GM12878 (cell line): Measurements from ENCODE around the gene RUFY3. TPM values are rescaled to one million over a fixed set of nuclear protein-coding genes. Genes with fewer than 3 reads are reported as not detected.

Source experiments
- ATAC-seq: fragments of 200-7000 bp; cut with Tn5 transposase; 3 replicates; pipeline ENCODE4 v1.9.1; 2020; ENCODE audit warnings: mild to moderate bottlenecking, moderate library complexity
- BruUV-seq: library from RNA; stranded (reverse); fragments of 400-500 nt; replicated peaks from 2 replicates; lab custom pipeline; 2021; lab: Mats Ljungman, UMichigan
- CTCF ChIA-PET: fragments of 300-600 bp; sonication (Branson Sonifier 250); formaldehyde crosslinking; extraction: SDS; loops from one replicate; lab custom pipeline; 2021; ENCODE audit warnings: inconsistent platforms; lab: Yijun Ruan, JAX
- POLR2A ChIA-PET: fragments of 350-600 bp; formaldehyde crosslinking; extraction: SDS; loops from one replicate; lab custom pipeline; 2021; ENCODE audit warnings: inconsistent platforms; lab: Charles Lee
- RAD21 ChIA-PET: fragments of 300-600 bp; sonication (Branson Sonifier 250); formaldehyde crosslinking; loops from one replicate; lab custom pipeline; 2023; ENCODE audit warnings: antibody characterized with exemption; ENCODE audit not compliant: unreplicated experiment; lab: Charles Lee
- SMC1A ChIA-PET: fragments of 300-600 bp; sonication (Branson Sonifier 250); formaldehyde crosslinking; loops from one replicate; lab custom pipeline; 2023; ENCODE audit not compliant: unreplicated experiment, uncharacterized antibody; lab: Charles Lee
- DNase-seq: peaks from one replicate; pipeline ENCODE4 v3.0.0-alpha.2; 2011; ENCODE audit warnings: low read depth, low spot score
- FAIRE-seq: peaks from 3 replicates; lab custom pipeline; 2011; peaks lifted over from hg19 to GRCh38; lab: Jason Lieb, UNC
- H2AFZ ChIP-seq: 2 replicates; pipeline ENCODE4 v1.6.0; 2011; ENCODE audit warnings: low read depth, low read length, control low read depth; ENCODE audit not compliant: control insufficient read depth
- H3K27ac ChIP-seq: 2 replicates; pipeline ENCODE4 v1.5.1; 2011; ENCODE audit warnings: control low read depth; ENCODE audit not compliant: control insufficient read depth, insufficient read depth
- H3K27me3 ChIP-seq, 2 experiments: replicated peaks in 1 of 2; 2 replicates each; pipeline versions ENCODE4 v1.6.0 to v1.6.1; 2011; ENCODE audit warnings: low read length in 1 of 2; ENCODE audit not compliant: control insufficient read depth in 2 of 2, insufficient read depth in 2 of 2
- H3K36me3 ChIP-seq, 2 experiments: 2 replicates each; pipeline ENCODE4 v1.5.1; 2011; ENCODE audit warnings: low read length in 1 of 2; ENCODE audit not compliant: control insufficient read depth in 2 of 2, insufficient read depth in 2 of 2
- H3K4me1 ChIP-seq: 2 replicates; pipeline ENCODE4 v1.6.1; 2011; ENCODE audit warnings: mild to moderate bottlenecking, low read length, moderate library complexity, mixed read lengths; ENCODE audit not compliant: control insufficient read depth, insufficient read depth
- H3K4me2 ChIP-seq: 2 replicates; pipeline ENCODE4 v1.6.0; 2011; ENCODE audit warnings: control low read depth; ENCODE audit not compliant: control insufficient read depth, insufficient read depth
- H3K4me3 ChIP-seq: fragments of 200-600 bp; sonication (generic); 2 replicates; pipeline ENCODE4 v1.5.1; 2016
- H3K79me2 ChIP-seq: 2 replicates; pipeline ENCODE4 v1.6.0; 2011; ENCODE audit warnings: low read length; ENCODE audit not compliant: control insufficient read depth, insufficient read depth
- H3K9ac ChIP-seq: 2 replicates; pipeline ENCODE4 v1.8.0; 2011; ENCODE audit warnings: low read length, control low read depth, mixed read lengths; ENCODE audit not compliant: control insufficient read depth, insufficient read depth
- H3K9me3 ChIP-seq: replicated peaks from 3 replicates; pipeline ENCODE4 v1.5.1; 2011; ENCODE audit warnings: mild to moderate bottlenecking, low read length; ENCODE audit not compliant: control insufficient read depth, insufficient read depth
- H4K20me1 ChIP-seq: 2 replicates; pipeline ENCODE4 v1.6.0; 2011; ENCODE audit not compliant: control insufficient read depth, insufficient read depth
- ATF3 ChIP-seq: IDR thresholded peaks from 2 replicates; pipeline ENCODE4 v1.6.1; 2011; ENCODE audit warnings: low read depth, mild to moderate bottlenecking, low read length, moderate library complexity, borderline replicate concordance; ENCODE audit errors: extremely low read depth
- CEBPB ChIP-seq, 2 experiments: fragments of 150-350 bp in 1 of 2; IDR thresholded peaks; 2 replicates each; pipeline ENCODE4 v1.6.1; 2012 to 2014; ENCODE audit warnings: low read depth in 2 of 2, low read length in 2 of 2, borderline replicate concordance in 1 of 2, inconsistent platforms in 1 of 2
- GATAD2B ChIP-seq: fragments of 450-650 bp; conservative IDR thresholded peaks from 2 replicates; pipeline ENCODE4 v1.6.1; 2017; ENCODE audit warnings: low read depth, mild to moderate bottlenecking, moderate library complexity
- KLF5 ChIP-seq: fragments of 450-650 bp; IDR thresholded peaks from 2 replicates; pipeline ENCODE4 v1.6.1; 2014; ENCODE audit warnings: mild to moderate bottlenecking; ENCODE audit not compliant: partially characterized antibody
- RELA ChIP-seq: fragments of 450-650 bp; IDR thresholded peaks from 2 replicates; pipeline ENCODE4 v1.8.0; 2014; ENCODE audit warnings: borderline replicate concordance; ENCODE audit not compliant: partially characterized antibody
- RELB ChIP-seq: fragments of 450-650 bp; IDR thresholded peaks from 2 replicates; pipeline ENCODE4 v1.6.1; 2017; ENCODE audit warnings: low read depth, mild to moderate bottlenecking, moderate library complexity
- SPI1 ChIP-seq: IDR thresholded peaks from 2 replicates; pipeline ENCODE4 v1.6.1; 2011; ENCODE audit warnings: low read depth, mild to moderate bottlenecking, low read length, moderate library complexity, borderline replicate concordance; ENCODE audit not compliant: insufficient read depth
- ZSCAN29 ChIP-seq: fragments of 450-650 bp; IDR thresholded peaks from 2 replicates; pipeline ENCODE4 v1.6.1; 2017; ENCODE audit warnings: mild to moderate bottlenecking, moderate library complexity
- WGBS: methylation state at CpG from one replicate; pipeline ENCODE4 v1.1.6; 2016; ENCODE audit warnings: low lambda C conversion rate; ENCODE audit not compliant: insufficient replicate concordance, insufficient coverage; ENCODE audit errors: missing lambda C conversion rate; 5-methylcytosine and 5-hydroxymethylcytosine counted together
- in situ Hi-C: fragments of 300-500 bp; cut with MboI; formaldehyde crosslinking; loops from 9 replicates; pipeline ENCODE4 v1.14.3; 2018; ENCODE audit warnings: mixed read lengths
- intact Hi-C: fragments of 100-400 bp; cut with micrococcal nuclease; formaldehyde crosslinking; loops from one replicate; pipeline ENCODE4 v1.14.2; 2022; ENCODE audit not compliant: unreplicated experiment
- polyA plus RNA-seq, 11 experiments: library from polyadenylated mRNA; depleted of rRNA in 4 of 11; unstranded in 6 of 11; stranded (reverse) in 5 of 11; fragments of >200 nt; fragmentation: Nextera tagmentation in 4 of 11; fragmentation: Illumina TruSeq in 1 of 11; extraction: Ambion mirVana in 4 of 11; extraction: Trizol in 1 of 11; gene quantifications; 1 replicate in 1 of 11; 2 replicates in 10 of 11; pipeline versions ENCODE4 v1.2.1 to v1.2.3, GENCODE V29; 2011 to 2016; ENCODE audit warnings: inconsistent platforms in 2 of 11, missing spikeins in 2 of 11, low read depth in 1 of 11
- total RNA-seq, 4 experiments: library from RNA; depleted of rRNA in 3 of 4; stranded (reverse); fragments of >200 nt in 3 of 4; fragmentation: Illumina TruSeq in 1 of 4; extraction: Trizol in 1 of 4; gene quantifications; 2 replicates each; pipeline versions ENCODE4 v1.2.1 to v1.2.3, GENCODE V29; 2013 to 2021

RUFY3 gene
- total and polyA plus RNA-seq, 10 of the 15 experiments (the other 5 are each of a cell fraction or from before 2014, with no cell fraction given), result 5.1 to 28.3 (median 13.1) TPM

GRCh38 chr4:70849291-70849690 lies 127.5 kb downstream of the RUFY3 start:
- H3K4me3 ChIP-seq, result no peak overlapping the region
- H3K9me3 ChIP-seq, result no peaks in the 10 kb centered on the region
- no TSS peak for BruUV-seq
- FAIRE-seq (no peak), ATAC-seq (peak; percentile 62)
- ChIA-PET SMC1A (interaction anchor here (0.7 to 1.7 kb wide), 4 partner anchors 13 to 161 kb away, joined by 3 to 5 read pairs (median 4); no protein-coding TSS in a partner anchor), CTCF (interaction anchor here (0.6 to 1.2 kb wide), 3 partner anchors 11 to 234 kb away, joined by 3 to 4 read pairs (median 4); no protein-coding TSS in a partner anchor)
- H3K79me2 ChIP-seq, result no peaks in the 10 kb centered on the region
- H3K4me2 ChIP-seq, result no peak overlapping the region
- in situ Hi-C loops, result no loop called here
- intact Hi-C loops, result no loop called here
- 67% methylated on average over 5 of the region's 5 CpGs for WGBS
- H2AFZ ChIP-seq, result peak overlapping the region; percentile 41
- no peaks in the 10 kb centered on the region for H3K27me3 ChIP-seq
- H4K20me1 ChIP-seq, result no peaks in the 10 kb centered on the region
- peaks cover 8% of the 10 kb centered on the region for H3K4me1 ChIP-seq
- TF ChIP-seq SPI1 (peak; percentile 83), RELA (no peak)
- TF ChIP-seq, all 136 proteins: peak for 1
- H3K9ac ChIP-seq, result no peak overlapping the region
- POLR2A ChIA-PET, result interaction anchor here (1.4 kb wide), 1 partner anchor 11 kb away, joined by 6 read pairs; no protein-coding TSS in a partner anchor
- no peak for DNase-seq
- no peaks in the 10 kb centered on the region for H3K36me3 ChIP-seq
- no peak overlapping the region for H3K27ac ChIP-seq
- RAD21 ChIA-PET, result no interaction called here

- no peak for DNase-seq
- H3K36me3 ChIP-seq, result no peaks in the 10 kb centered on the region
- CTCF ChIA-PET, result no interaction called here
- in situ Hi-C loops, result no loop called here
- POLR2A ChIA-PET, result no interaction called here
- ATAC-seq, result no peak
- TF ChIP-seq KLF5, result no peak
- TF ChIP-seq ATF3, result no peak
- no peak for TF ChIP-seq RELB
- TF ChIP-seq ZSCAN29, result no peak
- no peak for TF ChIP-seq CEBPB (IDR thresholded peaks at IDR 0.05; ENCODE audit: borderline replicate concordance in 1 of 2, low read depth in 2 of 2, low read length in 2 of 2)
- no peak for TF ChIP-seq GATAD2B
- TF ChIP-seq, all 136 proteins: peak for 0
- SMC1A ChIA-PET, result no interaction called here
- RAD21 ChIA-PET, result no interaction called here
- BruUV-seq, result no TSS peak
- intact Hi-C loops, result no loop called here
- Histone ChIP-seq H3K27ac (no peak overlapping the region), H4K20me1 (no peaks in the 10 kb centered on the region), H3K9ac (no peak overlapping the region), H3K9me3 (no peaks in the 10 kb centered on the region), H3K4me1 (no peaks in the 10 kb centered on the region), H3K27me3 (no peaks in the 10 kb centered on the region), H3K4me3 (no peak overlapping the region), H2AFZ (no peak overlapping the region), H3K4me2 (no peak overlapping the region), H3K79me2 (no peaks in the 10 kb centered on the region)
- FAIRE-seq, result no peak
- 94% methylated on average over 2 of the region's 2 CpGs for WGBS
These were observed 133.7 kb downstream of the RUFY3 start for GRCh38 chr4:70855464-70855863.
